Esophagus muscularis mucosa (tissue), 4 donors: ENCODE measurements around the gene ATP6AP2.

Experiments
- EP300 ChIP-seq: sonication (generic); formaldehyde crosslinking; IDR thresholded peaks from one replicate; pipeline ENCODE4 v1.6.1; 2017; ENCODE audit warnings: antibody characterized with exemption
- POLR2A ChIP-seq: fragments of 450-650 bp; IDR thresholded peaks from one replicate; pipeline ENCODE4 v1.6.1; 2017; ENCODE audit warnings: antibody characterized with exemption, moderate library complexity, mild to moderate bottlenecking, low read depth
- TF ChIP-seq, protein P1 (sequence below), 3 experiments: fragments of 200-600 bp in 2 of 3; fragments of 450-650 bp in 1 of 3; sonication (generic) in 2 of 3; IDR thresholded peaks; one replicate each; pipeline ENCODE4 v1.5.1; 2017 to 2019; ENCODE audit warnings: antibody characterized with exemption in 3 of 3, mild to moderate bottlenecking in 2 of 3, moderate library complexity in 1 of 3

DNA sequence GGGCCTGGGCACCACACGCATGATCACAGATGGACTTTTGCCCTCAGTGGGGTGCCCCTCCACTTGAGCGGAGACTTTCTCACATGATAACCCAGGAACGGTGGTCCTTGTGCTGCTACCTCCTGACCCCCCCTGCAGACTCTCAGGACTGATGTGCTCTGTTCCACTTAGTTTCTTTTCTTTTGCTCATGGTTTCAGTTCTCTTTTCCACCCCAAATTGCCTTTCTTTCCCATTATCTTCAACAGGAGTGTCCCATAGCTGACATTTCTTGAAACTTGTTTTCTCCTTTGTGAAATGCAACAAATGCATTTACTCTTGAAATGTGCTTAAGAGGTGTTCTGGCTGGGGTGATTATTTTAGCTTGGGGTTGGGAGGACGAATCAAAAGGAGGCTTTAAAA is 51.4 kb downstream of the ATP6AP2 start:
- TF ChIP-seq POLR2A (no peak), EP300 (no peak)
- TF ChIP-seq, protein P1, sequence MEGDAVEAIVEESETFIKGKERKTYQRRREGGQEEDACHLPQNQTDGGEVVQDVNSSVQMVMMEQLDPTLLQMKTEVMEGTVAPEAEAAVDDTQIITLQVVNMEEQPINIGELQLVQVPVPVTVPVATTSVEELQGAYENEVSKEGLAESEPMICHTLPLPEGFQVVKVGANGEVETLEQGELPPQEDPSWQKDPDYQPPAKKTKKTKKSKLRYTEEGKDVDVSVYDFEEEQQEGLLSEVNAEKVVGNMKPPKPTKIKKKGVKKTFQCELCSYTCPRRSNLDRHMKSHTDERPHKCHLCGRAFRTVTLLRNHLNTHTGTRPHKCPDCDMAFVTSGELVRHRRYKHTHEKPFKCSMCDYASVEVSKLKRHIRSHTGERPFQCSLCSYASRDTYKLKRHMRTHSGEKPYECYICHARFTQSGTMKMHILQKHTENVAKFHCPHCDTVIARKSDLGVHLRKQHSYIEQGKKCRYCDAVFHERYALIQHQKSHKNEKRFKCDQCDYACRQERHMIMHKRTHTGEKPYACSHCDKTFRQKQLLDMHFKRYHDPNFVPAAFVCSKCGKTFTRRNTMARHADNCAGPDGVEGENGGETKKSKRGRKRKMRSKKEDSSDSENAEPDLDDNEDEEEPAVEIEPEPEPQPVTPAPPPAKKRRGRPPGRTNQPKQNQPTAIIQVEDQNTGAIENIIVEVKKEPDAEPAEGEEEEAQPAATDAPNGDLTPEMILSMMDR (IDR thresholded peaks at IDR 0.05): no peak
